GM18502 (cell line): ENCODE results near the gene CCDC159.
"Not testable (repeated sequence)": the region's sequence is repeated elsewhere in the genome, so short reads cannot be mapped to it uniquely, and the experiment has no call there.

Experiments
- ATAC-seq: cut with Tn5 transposase; IDR thresholded peaks from one replicate; pipeline ENCODE4 v1.9.1; 2021; ENCODE audit warnings: mild to moderate bottlenecking; ENCODE audit not compliant: unreplicated experiment, poor library complexity

The CCDC159 gene, protein sequence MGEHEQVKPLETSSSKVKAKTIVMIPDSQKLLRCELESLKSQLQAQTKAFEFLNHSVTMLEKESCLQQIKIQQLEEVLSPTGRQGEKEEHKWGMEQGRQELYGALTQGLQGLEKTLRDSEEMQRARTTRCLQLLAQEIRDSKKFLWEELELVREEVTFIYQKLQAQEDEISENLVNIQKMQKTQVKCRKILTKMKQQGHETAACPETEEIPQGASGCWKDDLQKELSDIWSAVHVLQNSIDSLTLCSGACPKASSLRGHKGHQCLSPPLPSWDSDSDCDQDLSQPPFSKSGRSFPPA

DNA sequence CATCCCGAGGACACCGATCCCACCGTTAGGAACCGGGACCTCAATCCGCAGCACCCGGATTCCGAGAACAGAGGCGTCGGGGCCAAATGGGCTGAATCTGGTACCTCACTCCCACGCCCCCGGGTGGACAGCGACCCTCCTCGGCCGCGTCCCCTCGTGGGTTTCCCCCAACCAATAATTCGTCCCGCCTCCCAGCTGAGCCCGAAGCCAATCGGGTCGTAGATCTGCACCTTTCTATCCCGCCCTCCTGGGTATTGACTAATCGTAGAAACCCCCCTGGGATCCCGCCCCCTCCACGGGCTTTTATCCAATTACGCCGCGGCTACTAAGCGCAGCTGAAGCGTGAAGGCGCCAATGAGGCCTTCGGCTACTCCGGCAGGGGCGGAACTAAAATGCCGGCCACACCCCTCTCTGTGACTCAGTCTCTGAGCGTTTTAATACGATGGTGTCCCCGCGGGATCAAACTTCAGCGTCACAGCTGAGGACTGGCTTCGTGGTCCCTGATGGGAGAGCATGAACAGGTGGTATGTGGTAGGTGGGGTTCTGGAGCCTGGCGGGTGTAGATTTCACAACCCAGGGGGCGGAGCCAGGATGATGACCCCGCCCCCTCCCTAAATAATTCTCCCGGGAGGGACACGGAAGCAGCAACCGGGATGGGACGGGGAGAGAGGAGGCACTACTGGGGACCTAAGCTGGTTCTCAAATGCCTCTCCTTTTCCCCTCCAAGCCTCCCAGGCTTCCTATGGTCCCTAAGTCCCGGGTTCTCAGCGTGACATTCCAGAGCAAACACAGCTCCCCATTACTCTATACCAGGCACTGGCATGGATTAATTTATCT lies at the start of gene CCDC159, which contains the start of gene TMEM205:
TSS of gene CCDC159 (plus strand) at position 416 of the 837 bp plus-strand sequence. CDS start at position 504, 88 bp downstream.
TSS of gene TMEM205 (minus strand) at position 165 of the 837 bp plus-strand sequence. CDS start 649 bp downstream, outside the sequence.
- peak; percentile 91 for ATAC-seq

DNA sequence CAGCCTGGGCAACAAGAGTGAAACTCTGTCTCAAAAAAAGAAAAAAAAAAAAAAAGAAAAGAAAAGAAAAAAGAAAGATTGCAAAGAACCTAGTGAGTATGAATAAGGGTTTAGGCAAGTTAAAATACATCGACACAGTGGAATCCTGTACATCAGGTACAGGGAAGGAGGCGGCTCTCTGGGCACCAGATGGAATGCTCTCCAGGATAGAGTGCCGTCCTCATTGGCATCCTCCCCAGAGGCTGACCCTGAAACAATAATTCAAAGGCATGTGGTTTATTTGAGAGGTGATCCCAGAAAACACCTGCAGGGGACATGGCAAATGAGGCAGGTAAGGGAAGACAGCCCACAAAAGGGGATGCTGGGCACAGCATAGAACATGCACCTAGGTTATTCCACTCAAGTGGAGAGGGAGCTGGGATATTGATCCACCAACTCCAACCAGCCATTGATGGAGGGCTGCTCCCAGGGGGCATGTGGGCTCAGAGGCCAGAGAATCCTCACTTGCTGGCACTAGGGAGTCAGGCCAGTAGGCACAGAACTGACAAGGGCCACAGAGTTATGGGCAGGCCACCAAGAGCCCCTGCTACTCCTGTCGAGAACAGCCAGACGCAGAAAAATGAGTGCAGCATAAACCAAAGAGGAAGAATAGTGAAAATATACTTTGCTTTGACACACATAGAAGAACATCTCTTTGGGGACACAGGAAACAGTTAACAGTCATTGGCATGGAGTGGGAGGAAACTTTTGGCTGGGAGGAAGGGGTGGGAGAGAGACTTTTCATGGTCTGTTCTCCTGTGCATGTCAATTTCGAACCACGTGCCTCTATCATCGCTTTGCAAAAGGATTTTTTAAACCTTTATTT lies 46.1 kb upstream of the CCDC159 start:
- no peak for ATAC-seq

DNA sequence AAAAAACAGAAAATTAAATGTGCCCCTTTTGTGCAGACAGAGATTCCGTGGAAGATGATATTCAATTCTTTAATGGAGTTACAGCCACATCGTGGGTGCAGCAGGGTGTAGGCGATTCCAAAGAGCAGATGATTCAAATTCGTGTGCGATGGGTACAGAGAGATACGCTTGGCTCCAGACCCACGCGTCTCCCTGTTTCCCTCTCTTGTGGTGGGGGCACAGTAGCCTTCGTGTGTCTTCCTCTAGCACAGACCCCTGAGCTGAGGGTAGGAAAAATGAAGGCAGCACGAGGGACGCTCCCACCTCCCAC lies 45.6 kb upstream of the CCDC159 start:
- ATAC-seq = no peak

DNA sequence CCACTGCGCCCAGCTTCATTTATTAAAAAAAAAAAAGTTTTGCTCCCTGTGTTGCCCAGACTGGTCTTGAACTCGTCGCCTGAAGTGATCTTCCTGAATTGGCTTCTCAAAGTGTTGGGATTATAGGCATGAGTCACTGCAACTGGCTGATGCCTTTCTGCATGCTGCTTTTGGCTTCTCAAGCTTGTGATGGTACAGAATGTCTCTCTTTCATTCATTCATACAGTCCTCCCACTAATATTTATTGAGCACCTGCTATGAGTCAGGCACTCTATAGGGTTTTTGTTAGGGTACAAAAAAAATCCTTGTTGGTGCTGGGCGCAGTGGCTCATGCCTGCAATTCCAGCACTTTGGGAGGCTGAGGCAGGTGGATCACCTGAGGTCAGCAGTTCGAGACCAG lies 41.4 kb upstream of the CCDC159 start:
- no peak for ATAC-seq

DNA sequence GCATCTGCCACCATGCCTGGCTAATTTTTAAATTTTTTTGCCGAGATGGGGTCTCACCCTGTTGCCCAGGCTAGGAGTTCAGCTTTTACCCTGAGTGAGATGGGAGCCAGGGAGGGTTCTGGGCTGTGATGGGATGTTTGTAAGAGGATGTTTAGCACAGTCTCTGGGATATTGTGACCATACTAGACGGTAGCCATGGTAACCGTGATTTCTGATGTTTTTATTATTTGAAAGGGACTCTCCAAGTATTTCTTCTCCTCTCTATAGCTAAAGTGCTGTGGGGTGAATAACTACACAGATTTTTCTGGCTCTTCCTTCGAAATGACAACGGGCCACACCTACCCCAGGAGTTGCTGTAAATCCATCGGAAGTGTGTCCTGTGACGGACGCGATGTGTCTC lies 40.0 kb upstream of the CCDC159 start:
- no peak for ATAC-seq

DNA sequence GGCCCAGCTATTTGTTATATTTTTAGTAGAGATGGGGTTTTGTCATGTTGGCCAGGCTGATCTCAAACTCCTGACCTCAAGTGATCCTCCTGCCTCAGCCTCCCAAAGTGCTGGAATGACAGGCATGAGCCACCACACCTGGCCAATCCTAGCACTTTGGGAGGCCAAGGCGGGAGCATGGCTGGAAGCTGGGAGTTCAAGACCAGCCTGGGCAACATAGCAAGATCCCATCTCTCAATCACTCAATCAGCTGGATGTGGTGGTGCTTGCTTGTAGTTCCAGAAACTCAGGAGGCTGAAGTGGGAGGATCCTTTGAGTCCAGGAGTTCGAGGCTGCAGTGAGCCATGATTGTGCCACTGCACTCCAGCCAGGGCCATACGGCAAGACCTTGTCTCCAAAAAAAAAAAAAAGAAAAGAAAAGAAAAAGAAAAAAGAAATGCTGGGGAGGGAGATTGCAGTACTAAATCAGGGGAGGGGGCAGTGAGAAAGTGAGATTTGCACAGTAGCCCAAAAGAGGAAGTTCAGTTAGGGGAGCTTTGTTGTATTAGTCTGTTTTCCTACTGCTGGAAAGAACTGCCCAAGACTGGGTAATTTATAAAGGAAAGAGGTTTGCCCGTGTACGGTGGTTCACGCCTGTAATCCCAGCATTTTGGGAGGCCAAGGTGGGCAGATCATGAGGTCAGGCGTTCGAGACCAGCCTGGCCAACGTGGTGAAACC lies 25.9 kb upstream of the CCDC159 start:
- ATAC-seq = not testable (repeated sequence)

DNA sequence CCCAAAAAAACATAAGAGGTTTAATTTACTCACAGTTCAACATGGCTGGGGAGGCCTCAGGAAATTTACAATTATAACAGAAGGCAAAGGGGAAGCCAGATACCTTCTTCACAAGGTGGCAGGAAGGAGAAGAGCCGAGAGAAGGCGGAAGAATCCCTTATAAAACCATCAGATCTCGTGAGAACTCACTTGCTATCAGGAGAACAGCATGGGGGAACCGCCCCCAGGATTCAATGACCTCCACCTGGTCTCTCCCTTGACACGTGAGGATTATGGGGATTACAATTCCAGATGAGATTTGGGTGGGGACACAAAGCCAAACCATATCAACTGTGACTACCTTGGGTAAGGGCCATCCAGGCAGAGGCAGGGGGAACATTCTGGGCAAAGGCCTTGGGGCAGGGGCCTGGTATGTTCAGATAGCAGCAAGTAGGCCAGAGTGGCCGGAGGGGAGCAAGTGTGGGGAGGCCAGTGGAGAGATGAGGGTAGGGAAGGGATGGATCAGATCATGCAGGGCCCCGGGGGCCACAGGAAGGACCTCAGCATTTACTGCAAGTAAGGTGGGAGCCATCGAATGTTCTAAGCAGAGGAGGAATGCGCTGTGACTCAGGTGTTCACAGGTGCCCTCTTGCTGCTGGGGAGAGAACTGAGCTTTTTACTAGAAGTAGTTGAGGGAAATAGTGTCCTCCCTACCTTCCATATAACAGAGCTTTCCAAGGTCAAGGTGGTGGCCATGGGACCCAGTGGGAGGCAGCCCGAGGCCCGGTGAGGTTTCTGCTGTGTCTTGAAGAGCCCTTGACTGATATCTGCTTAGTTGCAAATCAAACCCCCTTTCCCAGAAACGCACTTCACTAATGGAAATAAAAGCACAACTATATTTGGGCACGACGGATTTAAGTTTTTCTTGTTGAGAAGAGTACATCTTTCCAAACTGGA lies 24.9 kb upstream of the CCDC159 start:
- ATAC-seq = no peak

DNA sequence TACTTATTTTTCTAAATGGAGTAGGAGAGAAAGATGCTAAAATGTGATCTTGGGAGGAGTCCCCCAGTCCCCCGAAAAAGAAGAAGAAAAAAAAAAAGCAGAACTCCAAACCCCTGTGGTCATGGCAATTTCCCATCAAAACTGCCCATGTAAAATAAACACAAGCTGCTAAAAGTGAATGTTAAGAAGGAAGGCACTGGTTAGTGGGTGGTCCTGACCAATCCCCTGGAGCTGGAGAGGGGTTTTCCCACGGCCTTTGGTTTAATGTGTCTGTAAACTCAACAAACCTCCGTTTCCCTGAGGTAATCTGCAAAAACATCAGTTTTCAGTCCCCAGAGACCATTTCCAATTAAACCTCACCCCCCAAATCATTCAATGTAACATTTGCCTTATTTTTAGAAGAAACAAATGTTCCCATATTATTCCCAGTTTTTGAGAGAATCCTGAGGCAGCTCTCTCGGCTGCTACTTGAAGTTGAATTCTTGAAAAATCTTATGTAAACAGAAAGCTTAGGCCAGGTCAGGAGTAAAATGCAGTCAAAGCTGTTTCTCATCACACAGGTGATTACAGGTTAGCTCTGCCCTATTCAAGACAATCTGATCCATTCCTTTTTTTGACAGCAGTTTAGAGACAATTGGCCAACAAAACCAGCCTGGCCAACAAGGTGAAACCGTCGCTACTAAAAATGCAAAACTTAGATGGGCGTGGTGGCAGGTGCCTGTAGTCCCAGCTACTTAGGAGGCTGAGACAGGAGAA lies 23.9 kb upstream of the CCDC159 start:
- no peak for ATAC-seq

DNA sequence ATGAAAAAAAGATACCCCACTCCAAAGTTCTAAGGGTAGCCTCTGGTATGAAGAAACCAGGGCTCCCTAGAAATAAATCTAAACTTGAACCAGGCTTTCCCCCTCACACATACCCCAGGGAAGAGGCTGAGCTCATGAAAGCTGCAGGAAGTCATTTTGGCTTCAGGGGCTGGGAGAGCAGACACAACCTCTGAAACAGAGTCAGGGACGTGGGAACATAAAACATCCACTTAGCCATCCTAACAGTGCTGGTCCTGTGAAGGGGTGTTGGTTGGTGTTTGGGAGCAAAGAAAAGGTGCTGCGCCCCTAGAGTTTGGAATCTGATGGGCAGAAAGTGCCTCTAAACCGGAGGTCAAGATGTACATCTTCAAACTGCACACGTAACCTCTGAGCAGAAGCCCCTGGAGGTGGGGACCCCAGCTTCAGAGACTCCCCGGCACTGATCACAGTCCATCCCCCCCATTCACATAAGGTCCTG lies 22.7 kb upstream of the CCDC159 start:
- ATAC-seq = no peak

DNA sequence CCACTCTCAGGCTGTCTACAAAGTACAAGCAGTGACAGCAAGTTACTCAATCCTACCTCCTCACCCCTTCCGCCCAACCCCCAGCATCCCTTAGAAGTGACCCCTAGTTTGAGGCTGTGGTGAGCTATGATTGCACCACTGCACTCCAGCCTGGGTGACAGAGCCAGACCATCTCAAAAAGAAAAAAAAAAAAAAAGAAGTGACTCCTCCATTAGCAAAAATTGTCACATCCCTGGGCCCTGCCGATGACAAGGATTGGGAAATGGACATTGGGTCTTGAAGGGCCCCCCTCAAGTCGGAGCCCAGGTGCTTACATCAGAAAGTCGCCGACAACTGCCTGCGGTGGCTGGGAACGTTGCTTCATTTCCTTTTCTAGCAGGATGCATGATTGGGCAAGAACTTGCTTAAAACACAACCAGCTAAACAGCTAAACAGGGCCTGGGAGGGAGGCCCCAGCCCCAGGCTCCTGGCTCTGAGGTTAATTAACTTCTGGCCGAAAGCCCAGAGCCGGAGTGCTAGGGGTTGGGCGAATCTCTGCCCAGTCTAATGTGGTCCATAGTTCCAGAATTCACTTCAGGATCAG lies 22.1 kb upstream of the CCDC159 start:
- no peak for ATAC-seq

DNA sequence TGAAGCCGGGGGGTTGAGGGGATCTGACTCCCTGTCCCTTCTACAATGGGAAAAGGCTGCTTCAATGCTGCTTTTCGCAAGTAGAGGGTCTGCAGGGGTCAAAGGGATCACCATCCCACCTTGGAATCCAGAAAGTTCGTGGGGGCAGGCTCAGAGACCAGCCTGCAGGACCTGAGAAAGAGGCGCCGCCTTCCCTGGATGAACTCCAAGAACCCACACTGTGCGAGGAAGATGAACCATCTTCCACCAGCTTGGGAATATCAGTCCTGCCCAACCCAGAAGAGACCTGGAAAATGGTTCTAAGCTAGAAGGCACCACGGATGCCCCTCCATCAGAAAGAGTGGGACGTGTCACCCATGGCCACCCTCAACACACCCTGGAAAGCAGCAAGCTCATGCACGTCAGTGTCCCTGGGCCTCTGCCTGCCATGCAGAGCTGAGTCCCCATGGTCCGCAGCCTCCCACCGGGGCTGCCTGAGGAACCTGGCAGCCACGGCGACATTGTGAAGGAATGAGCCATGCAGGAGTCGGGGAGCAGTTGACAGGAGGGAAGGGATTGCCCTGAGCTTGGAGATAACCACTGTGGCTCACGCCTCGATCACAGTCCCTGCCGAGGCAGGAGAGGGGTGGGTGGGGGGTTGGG lies 21.4 kb upstream of the CCDC159 start:
- no peak for ATAC-seq

DNA sequence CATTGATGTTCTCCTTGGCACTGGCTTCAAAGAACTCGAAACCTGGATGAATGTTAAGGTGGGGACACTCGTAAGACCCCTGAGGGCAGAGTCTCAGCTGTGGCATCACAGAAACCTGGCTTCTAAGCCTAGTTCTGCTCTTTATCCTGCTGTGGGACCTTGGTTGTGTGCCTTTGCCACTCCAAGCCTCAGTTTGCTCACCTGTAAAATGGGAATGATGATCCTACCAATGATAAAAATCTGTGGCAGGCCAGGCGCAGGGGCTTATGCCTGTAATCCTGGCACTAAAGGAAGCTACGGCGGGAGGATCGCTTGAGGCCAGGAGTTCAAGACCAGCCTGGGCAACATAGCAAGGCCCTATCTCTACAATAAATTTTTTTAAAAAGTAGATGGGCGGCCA lies 20.8 kb upstream of the CCDC159 start:
- ATAC-seq = no peak

DNA sequence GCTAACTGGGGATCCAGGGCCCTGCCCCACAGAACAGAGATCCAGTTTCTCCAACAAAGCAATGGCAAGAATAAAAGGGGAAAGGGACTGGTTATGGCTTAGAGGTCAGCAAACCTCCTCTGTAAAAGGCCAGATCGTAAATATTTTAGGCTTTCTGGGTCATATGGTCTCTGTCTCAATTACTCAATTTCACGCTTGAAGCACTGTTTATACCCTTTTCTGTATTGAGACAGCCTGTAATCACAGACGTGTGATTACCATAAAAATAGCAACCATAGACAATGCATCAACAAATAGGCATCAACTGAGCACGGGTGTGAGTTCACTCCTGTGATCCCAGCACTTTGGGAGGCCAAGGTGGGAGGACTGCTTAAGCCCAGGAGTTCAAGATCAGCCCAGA lies 16.2 kb upstream of the CCDC159 start:
- ATAC-seq = no peak

DNA sequence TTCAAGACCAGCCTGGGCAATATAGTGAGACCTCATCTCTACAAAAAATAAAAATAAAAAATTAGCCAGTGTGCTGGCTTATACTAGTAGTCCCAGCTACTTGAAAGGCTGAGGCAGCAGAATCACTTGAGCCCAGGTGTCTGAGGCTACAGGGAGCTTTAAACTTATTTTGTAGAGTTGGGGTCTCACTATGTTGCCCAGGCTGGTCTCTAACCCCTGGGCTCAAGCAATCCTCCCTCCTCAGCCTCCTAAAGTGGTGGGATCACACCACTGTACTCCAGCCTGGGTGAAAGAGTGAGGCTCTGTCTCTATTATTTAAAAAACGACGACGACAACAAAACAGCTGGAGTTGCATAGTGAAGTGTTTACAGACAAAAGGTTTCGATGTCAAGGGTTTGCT lies 14.8 kb upstream of the CCDC159 start:
- no peak for ATAC-seq

DNA sequence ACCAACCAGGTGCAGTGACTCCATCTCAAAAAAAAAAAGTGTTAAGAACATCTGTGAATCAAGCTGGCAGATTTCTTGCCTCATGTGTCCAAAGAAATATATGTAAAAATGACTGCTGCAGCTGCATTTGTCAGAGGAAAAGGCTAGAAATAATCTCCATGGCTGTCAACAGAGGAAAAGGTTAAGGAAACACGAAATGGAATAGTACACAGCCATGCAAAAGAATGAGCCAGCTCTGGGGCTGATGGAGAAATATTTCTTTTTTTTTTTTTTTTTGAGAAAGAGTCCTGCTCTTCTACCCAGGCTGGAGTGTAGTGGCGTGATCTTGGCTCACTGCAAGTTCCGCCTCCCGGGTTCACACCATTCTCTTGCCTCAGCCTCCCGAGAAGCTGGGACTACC lies 13.5 kb upstream of the CCDC159 start:
- ATAC-seq = no peak

DNA sequence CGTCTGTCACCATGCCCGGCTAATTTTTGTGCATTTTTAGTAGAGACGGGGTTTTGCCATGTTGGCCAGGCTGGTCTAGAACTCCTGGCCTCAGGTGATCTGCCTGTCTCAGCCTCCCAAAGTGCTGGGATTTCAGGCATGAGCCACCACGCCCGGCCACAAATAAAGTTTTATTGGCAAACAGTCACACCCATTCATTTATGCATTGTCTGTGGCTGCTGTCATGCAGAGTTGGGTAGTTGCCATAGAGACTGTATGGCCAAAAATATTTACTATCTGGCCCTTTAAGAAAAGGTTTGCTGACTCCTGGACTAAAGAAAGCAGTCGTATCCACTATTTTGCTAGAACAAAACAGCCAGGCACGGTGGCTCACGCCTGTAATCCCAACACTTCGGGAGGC lies 12.5 kb upstream of the CCDC159 start:
- ATAC-seq = not testable (repeated sequence)

DNA sequence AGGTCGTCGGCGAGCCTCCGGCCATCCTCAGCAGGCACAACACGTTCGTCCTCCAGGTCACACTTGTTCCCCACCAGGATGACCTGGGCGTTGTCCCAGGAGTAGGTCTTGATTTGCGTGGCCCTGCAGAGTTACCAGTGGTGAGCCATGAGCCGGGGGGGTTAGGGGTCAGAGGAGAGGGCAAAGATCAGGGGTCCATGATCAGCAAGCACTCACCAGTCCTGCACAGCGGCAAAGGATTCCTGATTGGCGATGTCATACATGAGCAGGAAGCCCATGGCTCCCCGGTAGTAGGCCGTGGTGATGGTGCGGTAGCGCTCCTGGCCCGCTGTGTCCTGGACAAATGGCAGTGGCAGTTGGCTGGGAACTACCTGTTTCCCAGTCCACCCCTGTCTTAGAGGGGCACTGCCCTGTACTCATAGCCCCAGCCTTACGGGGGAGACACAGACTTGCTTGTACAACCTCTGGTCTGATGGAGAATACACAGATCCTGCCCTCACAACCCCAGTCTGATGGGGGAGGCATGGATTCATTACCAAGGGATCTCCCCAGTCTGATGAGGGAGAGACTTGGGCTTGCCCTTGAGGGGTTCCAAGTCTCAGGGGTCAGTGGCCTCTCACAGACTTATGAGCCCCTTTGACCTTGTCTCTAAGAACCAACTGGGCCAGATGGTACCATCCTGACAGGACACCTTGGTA lies 10.7 kb upstream of the CCDC159 start:
- no peak for ATAC-seq
